ENCODE results near the gene ANGPTL4. TPM values are rescaled to one million over a fixed set of nuclear protein-coding genes. Genes with fewer than 3 reads are reported as not detected.

ANGPTL4 gene
- total RNA-seq, 4 donors from 2014 or later = 150 to 237 (median 190) TPM

GRCh38 chr19:8367327-8368001 is 3.5 kb downstream of the ANGPTL4 start:
- TF ChIP-seq CTCF (IDR thresholded peaks at IDR 0.05; ENCODE audit: low read depth) = no peak

GRCh38 chr19:8370176-8371010 is 6.4 kb downstream of the ANGPTL4 start:
- TF ChIP-seq CTCF (IDR thresholded peaks at IDR 0.05; ENCODE audit: low read depth) = no peak

- no peak for TF ChIP-seq CTCF (IDR thresholded peaks at IDR 0.05; ENCODE audit: low read depth)
These were observed 7.3 kb downstream of the ANGPTL4 start for GRCh38 chr19:8371011-8371804.

- no peak for TF ChIP-seq CTCF (IDR thresholded peaks at IDR 0.05; ENCODE audit: low read depth)
These were observed 10.2 kb downstream of the ANGPTL4 start for GRCh38 chr19:8373867-8374813.

- no peak for TF ChIP-seq CTCF (IDR thresholded peaks at IDR 0.05; ENCODE audit: low read depth)
These were observed 13.6 kb downstream of the ANGPTL4 start for GRCh38 chr19:8377598-8377997.

- no peak for TF ChIP-seq CTCF (IDR thresholded peaks at IDR 0.05; ENCODE audit: low read depth)
These were observed 23.0 kb downstream of the ANGPTL4 start for GRCh38 chr19:8386990-8387389.

All from subcutaneous adipose tissue (tissue), 4 donors.